Measurements from ENCODE around the gene BUD13. TPM values are rescaled to one million over a fixed set of nuclear protein-coding genes. Genes with fewer than 3 reads are reported as not detected.
A peak's percentile ranks its signal among the peaks of the same experiment; 100 is the strongest.

BUD13 gene
- total and polyA plus RNA-seq, 2 of the 13 experiments (the other 11 are each of a cell fraction or from before 2014, with no cell fraction given) = 13.3 to 25.9 TPM

DNA sequence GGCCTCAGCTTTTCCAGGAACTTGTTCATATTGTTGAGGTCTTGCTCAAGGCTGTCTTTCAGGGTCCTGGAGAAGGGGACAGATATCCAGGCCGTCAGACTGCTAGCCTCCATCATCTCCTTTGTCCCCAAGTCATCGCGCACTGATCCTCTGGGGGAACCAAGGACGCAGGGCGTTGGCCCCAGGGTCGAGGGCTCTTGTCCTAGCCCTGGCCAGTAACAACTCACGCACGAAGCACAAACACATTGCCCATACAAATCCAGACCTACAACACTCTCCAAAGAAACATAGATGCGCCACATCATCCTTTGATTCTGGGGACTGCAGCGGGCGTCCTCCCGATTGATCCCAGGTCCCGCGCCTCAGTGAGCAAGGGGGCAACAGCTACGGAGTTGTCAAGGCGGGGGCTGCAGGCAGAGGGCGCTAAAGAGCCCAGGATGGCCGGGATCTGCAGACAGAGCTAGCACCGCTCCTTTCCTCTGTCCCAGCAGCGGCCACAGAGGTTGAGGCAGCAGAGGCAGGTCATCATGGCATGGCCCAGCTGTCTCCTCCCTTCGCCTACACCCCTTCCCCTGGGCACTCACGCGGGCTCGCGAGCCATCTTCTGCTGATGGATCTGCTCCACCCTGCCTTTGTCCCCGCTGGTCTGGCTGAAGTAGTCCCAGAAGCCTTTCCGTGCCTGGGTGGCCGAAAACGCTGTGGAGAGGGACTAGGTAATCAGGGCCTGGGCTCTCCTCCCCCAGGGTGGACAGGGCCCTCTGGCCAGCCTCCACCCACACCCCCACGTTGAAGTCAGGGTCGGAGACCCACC is 18.4 kb upstream of the BUD13 start (continued):
- TF ChIP-seq, protein P1, sequence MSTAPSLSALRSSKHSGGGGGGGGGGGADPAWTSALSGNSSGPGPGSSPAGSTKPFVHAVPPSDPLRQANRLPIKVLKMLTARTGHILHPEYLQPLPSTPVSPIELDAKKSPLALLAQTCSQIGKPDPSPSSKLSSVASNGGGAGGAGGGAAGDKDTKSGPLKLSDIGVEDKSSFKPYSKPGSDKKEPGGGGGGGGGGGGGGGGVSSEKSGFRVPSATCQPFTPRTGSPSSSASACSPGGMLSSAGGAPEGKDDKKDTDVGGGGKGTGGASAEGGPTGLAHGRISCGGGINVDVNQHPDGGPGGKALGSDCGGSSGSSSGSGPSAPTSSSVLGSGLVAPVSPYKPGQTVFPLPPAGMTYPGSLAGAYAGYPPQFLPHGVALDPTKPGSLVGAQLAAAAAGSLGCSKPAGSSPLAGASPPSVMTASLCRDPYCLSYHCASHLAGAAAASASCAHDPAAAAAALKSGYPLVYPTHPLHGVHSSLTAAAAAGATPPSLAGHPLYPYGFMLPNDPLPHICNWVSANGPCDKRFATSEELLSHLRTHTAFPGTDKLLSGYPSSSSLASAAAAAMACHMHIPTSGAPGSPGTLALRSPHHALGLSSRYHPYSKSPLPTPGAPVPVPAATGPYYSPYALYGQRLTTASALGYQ (CRISPR knock-in tag; IDR thresholded peaks at IDR 0.05) = peak; percentile 49; the same call in 1 of the 2 replicates
- TF ChIP-seq, protein P2, sequence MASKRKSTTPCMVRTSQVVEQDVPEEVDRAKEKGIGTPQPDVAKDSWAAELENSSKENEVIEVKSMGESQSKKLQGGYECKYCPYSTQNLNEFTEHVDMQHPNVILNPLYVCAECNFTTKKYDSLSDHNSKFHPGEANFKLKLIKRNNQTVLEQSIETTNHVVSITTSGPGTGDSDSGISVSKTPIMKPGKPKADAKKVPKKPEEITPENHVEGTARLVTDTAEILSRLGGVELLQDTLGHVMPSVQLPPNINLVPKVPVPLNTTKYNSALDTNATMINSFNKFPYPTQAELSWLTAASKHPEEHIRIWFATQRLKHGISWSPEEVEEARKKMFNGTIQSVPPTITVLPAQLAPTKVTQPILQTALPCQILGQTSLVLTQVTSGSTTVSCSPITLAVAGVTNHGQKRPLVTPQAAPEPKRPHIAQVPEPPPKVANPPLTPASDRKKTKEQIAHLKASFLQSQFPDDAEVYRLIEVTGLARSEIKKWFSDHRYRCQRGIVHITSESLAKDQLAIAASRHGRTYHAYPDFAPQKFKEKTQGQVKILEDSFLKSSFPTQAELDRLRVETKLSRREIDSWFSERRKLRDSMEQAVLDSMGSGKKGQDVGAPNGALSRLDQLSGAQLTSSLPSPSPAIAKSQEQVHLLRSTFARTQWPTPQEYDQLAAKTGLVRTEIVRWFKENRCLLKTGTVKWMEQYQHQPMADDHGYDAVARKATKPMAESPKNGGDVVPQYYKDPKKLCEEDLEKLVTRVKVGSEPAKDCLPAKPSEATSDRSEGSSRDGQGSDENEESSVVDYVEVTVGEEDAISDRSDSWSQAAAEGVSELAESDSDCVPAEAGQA (IDR thresholded peaks at IDR 0.05; ENCODE audit: low read depth) = no peak
- TF ChIP-seq, protein P2 (CRISPR knock-in tag; IDR thresholded peaks at IDR 0.05; ENCODE audit: borderline replicate concordance) = no peak
- TF ChIP-seq, protein P3, sequence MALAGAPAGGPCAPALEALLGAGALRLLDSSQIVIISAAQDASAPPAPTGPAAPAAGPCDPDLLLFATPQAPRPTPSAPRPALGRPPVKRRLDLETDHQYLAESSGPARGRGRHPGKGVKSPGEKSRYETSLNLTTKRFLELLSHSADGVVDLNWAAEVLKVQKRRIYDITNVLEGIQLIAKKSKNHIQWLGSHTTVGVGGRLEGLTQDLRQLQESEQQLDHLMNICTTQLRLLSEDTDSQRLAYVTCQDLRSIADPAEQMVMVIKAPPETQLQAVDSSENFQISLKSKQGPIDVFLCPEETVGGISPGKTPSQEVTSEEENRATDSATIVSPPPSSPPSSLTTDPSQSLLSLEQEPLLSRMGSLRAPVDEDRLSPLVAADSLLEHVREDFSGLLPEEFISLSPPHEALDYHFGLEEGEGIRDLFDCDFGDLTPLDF (CRISPR knock-in tag; IDR thresholded peaks at IDR 0.05) = 0 out of 2 replicates have a peak, but pooled peaks have one; percentile 26
- TF ChIP-seq ZFP41 (CRISPR knock-in tag; IDR thresholded peaks at IDR 0.05; ENCODE audit: borderline replicate concordance) (no peak), GZF1 (CRISPR knock-in tag; IDR thresholded peaks at IDR 0.05) (0 out of 2 replicates have a peak, but pooled peaks have one; percentile 33), ZNF24 (IDR thresholded peaks at IDR 0.05) (no peak), ZNF124 (CRISPR knock-in tag; IDR thresholded peaks at IDR 0.05) (no peak), MATR3 (CRISPR knock-in tag; IDR thresholded peaks at IDR 0.05) (no peak), ZNF629 (CRISPR knock-in tag; conservative IDR thresholded peaks at IDR 0.05) (no peak), ZKSCAN5 (CRISPR knock-in tag; IDR thresholded peaks at IDR 0.05) (no peak), ZNF17 (CRISPR knock-in tag; IDR thresholded peaks at IDR 0.05) (no peak), YEATS2 (CRISPR knock-in tag; IDR thresholded peaks at IDR 0.05; ENCODE audit: borderline replicate concordance) (no peak), TAF15 (IDR thresholded peaks at IDR 0.05; ENCODE audit: low read depth, low read length, poor library complexity, severe bottlenecking) (no peak), MTA3 (CRISPR knock-in tag; IDR thresholded peaks at IDR 0.05) (no peak)

Measured in HepG2 (cell line).